ENCODE results near the gene CCDC77. TPM values are rescaled to one million over a fixed set of nuclear protein-coding genes. Genes with fewer than 3 reads are reported as not detected.
"Not testable (repeated sequence)": the region's sequence is repeated elsewhere in the genome, so short reads cannot be mapped to it uniquely, and the experiment has no call there.

Gene CCDC77
- total RNA-seq, 4 donors from 2014 or later: 3.2 to 76.7 (median 6.6) TPM

DNA sequence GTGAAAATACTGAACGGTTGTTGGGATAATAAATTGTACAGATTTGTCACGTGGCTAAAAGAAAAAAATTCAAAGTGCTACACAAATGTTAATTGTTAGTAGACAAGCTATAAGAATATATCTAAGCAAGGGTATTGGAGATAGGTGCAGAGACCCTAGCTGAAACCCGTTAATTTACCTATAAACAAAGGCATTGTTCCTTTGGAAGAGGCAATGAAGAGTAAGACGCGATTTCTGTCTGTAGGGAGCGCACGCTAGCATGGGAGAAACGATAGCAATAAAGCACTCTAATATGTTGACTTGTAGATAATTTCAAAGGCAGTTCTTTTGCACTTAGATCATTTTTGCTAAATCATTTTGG, 565 bp downstream of the CCDC77 start:
- Histone ChIP-seq H3K4me3 (peak overlapping the region; percentile 54 to 74 (median 64)), H3K27ac (peak overlapping the region; percentile 40 to 76 (median 58)), H3K9me3 (no peaks in the 10 kb centered on the region), H3K4me1 (peaks cover 0 to 4% (median 0%) of the 10 kb centered on the region in 4 donors), H3K36me3 (no peaks in the 10 kb centered on the region), H3K27me3 (no peaks in the 10 kb centered on the region)
- no peak for DNase-seq
- TF ChIP-seq, protein P1, sequence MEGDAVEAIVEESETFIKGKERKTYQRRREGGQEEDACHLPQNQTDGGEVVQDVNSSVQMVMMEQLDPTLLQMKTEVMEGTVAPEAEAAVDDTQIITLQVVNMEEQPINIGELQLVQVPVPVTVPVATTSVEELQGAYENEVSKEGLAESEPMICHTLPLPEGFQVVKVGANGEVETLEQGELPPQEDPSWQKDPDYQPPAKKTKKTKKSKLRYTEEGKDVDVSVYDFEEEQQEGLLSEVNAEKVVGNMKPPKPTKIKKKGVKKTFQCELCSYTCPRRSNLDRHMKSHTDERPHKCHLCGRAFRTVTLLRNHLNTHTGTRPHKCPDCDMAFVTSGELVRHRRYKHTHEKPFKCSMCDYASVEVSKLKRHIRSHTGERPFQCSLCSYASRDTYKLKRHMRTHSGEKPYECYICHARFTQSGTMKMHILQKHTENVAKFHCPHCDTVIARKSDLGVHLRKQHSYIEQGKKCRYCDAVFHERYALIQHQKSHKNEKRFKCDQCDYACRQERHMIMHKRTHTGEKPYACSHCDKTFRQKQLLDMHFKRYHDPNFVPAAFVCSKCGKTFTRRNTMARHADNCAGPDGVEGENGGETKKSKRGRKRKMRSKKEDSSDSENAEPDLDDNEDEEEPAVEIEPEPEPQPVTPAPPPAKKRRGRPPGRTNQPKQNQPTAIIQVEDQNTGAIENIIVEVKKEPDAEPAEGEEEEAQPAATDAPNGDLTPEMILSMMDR (IDR thresholded peaks at IDR 0.05): no peak
- TF ChIP-seq POLR2A (IDR thresholded peaks at IDR 0.05): no peak

DNA sequence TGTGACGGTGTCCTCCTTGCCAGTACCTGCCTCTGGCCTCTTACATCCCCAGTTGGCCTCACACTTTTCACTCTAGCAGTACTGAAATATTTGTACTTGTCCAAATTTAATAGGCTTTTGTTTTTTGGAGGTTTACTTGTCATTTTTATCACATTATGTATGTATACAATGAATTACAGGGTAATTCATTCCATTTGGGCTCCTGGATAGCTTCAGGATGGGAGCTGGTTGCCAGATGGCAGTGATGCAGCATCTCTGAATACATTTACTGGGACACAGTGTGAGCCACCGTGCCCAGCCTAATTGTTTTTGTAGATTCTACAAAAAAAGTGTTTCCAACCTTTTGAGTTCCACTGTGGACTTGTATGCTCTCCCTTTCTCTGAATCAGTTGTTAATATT, 13.4 kb downstream of the CCDC77 start:
- DNase-seq: no peak
- Histone ChIP-seq H3K36me3 (peaks cover 0 to 54% (median 0%) of the 10 kb centered on the region in 3 donors), H3K9me3 (no peaks in the 10 kb centered on the region), H3K27ac (no peak overlapping the region), H3K27me3 (no peaks in the 10 kb centered on the region), H3K4me1 (no peaks in the 10 kb centered on the region), H3K4me3 (no peak overlapping the region)
- TF ChIP-seq POLR2A (IDR thresholded peaks at IDR 0.05): no peak
- TF ChIP-seq, protein P1 (IDR thresholded peaks at IDR 0.05): no peak

DNA sequence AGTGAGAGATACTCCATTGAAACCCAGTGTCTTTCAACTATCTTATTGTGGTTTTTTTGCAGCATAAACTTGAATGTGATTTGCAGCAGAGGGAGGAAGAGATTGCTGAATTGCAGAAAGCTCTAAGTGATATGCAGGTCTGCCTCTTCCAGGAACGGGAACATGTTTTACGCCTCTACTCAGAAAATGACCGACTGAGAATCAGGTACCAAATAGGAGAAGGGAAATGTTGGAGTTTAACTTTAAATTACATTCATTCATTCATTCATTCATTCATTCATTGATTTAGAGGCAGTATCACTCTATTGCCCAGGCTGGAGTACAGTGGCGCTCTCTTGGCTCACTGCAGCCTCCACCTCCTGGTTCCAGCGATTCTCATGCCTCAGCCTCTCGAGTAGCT, 17.0 kb downstream of the CCDC77 start:
- peaks cover 0 to 39% (median 0%) of the 10 kb centered on the region in 3 donors for H3K36me3 ChIP-seq
- no peaks in the 10 kb centered on the region for H3K4me1 ChIP-seq
- no peak overlapping the region for H3K4me3 ChIP-seq
- no peaks in the 10 kb centered on the region for H3K9me3 ChIP-seq
- DNase-seq: no peak
- H3K27me3 ChIP-seq: no peaks in the 10 kb centered on the region
- TF ChIP-seq POLR2A (IDR thresholded peaks at IDR 0.05): no peak
- TF ChIP-seq, protein P1 (IDR thresholded peaks at IDR 0.05): no peak
- no peak overlapping the region for H3K27ac ChIP-seq

DNA sequence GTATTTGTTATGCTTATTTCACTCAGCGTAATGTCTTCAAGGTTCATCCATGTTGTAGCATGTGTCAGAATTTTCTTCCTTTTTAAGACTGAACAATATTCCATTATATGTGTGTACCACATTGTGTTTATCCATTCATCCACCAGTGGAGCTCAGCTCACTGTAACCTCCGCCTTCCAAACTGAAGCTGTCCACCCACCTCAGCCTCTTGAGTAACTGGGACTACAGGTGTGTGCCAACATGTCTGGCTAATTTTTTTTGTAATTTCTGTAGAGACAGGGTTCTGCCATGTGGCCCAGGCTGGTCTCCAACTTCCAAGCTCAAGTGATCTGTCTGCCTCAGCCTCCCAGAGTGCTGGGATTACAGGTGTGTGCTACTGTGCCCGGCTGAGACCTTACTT, 21.1 kb downstream of the CCDC77 start:
- no peak for DNase-seq
- Histone ChIP-seq H3K4me1 (no peaks in the 10 kb centered on the region), H3K27ac (no peak overlapping the region), H3K36me3 (peaks cover 0 to 21% (median 0%) of the 10 kb centered on the region in 3 donors), H3K4me3 (no peak overlapping the region), H3K27me3 (no peaks in the 10 kb centered on the region), H3K9me3 (no peaks in the 10 kb centered on the region)
- TF ChIP-seq, protein P1 (IDR thresholded peaks at IDR 0.05): no peak
- no peak for TF ChIP-seq POLR2A (IDR thresholded peaks at IDR 0.05)

DNA sequence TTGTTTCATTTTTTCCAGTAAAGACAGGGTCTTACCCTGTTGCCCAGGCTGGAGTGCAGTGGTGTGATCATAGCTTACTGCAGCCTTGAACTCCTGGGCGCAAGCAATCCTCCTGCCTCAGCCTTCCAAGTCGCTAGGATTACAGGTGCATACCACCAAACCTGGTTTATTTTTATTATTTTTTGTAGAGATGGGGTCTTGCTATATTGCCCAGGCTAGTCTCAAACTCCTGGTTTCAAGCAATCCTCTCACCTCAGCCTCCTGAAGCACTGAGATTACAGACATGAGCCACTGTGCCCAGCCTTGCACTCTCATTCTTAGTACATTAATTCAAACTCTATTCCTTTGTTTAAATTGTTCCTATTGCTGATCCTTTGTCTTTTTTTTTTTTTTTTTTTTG, 34.3 kb downstream of the CCDC77 start:
- not testable (repeated sequence) for H3K36me3 ChIP-seq, H3K4me3 ChIP-seq

DNA sequence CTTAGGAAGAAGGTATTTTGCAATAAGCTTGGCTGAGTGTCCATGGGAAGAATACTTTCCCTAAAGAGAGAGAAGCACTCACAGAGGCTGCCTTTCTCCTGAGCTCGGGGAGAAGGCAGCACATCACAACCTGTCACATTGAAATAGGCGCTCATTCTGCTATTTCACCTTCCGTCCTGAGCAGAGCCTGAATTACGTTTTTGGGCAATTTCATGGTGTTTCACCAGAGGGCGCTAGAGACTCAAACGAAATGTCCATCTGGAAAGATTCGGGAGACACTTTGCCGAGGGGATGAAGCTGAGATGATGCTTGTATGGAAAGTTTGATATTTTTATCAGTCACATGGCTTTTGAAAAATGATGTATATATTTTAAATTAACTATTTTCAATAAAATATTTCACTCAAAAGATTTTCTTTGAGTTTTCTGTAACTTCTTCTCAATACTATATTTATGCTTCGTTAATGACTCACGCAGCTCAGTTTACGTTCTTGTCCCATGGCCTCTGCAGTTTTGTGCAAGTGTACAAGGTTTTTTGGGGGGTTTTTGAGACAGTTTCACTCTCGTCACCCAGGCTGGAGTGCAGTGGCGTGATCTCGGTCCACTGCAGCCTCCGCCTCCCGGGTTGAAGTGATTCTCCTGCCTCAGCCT, 40.9 kb downstream of the CCDC77 start:
- H3K27ac ChIP-seq: no peak overlapping the region
- H3K9me3 ChIP-seq: no peaks in the 10 kb centered on the region
- no peak overlapping the region for H3K4me3 ChIP-seq
- H3K27me3 ChIP-seq: no peaks in the 10 kb centered on the region
- DNase-seq: peak in 2 of 3 donors; percentile 33 to 79
- H3K36me3 ChIP-seq: peaks cover 0 to 7% (median 0%) of the 10 kb centered on the region in 3 donors
- no peaks in the 10 kb centered on the region for H3K4me1 ChIP-seq
- TF ChIP-seq, protein P1 (IDR thresholded peaks at IDR 0.05): peak; percentile 25 to 82 (median 68)
- no peak for TF ChIP-seq POLR2A (IDR thresholded peaks at IDR 0.05)

More for the DNA sequence above, 34.3 kb downstream of the CCDC77 start:
- not testable (repeated sequence) for H3K27ac ChIP-seq, H3K9me3 ChIP-seq, H3K27me3 ChIP-seq, DNase-seq, H3K4me1 ChIP-seq

Measured in Peyer's patch (tissue), 4 donors.